ENCODE measurements around the gene NELFA. TPM values are rescaled to one million over a fixed set of nuclear protein-coding genes. Genes with fewer than 3 reads are reported as not detected.

Gene NELFA
- 10 to 100 TPM; 16.7 to 43.0 (median 27.3) TPM for total RNA-seq

- WGBS, 2 donors: 0% methylated on average over 30 to 71 of the region's 95 CpGs
Measured at GRCh38 chr4:2008921-2009650, at the start of gene NELFA. Gene NELFA, minus strand, starts transcription at chr4:2008974. Its CDS starts 15 bp downstream, at chr4:2008959.

GRCh38 chr4:2057382-2058065 is 48.8 kb upstream of the NELFA start:
- H3K27me3 ChIP-seq: peaks cover 2 to 34% (median 25%) of the 10 kb centered on the region in 4 donors
- 71 to 74% methylated on average over 26 of the region's 26 CpGs for WGBS, 2 donors
- TF ChIP-seq CTCF (IDR thresholded peaks at IDR 0.05): no peak
- no peak for TF ChIP-seq POLR2AphosphoS5 (IDR thresholded peaks at IDR 0.05)
- TF ChIP-seq EP300 (IDR thresholded peaks at IDR 0.05): no peak
- no peak for TF ChIP-seq POLR2A (IDR thresholded peaks at IDR 0.05)

More at GRCh38 chr4:2008921-2009650, at the start of gene NELFA:
- peaks cover 15 to 32% (median 22%) of the 10 kb centered on the region in 4 donors for H3K4me1 ChIP-seq
- ATAC-seq (ENCODE audit: low FRiP score in 2 of 2) (peak; percentile 97 to 98), DNase-seq (peak; percentile 97 to 98)
- peak within 1 kb of the TSS; percentile 70 to 98 (median 84) for H3K4me3 ChIP-seq
- H3K9me3 ChIP-seq: no peaks in the 10 kb centered on the region
- peak; percentile 20 to 92 (median 73) for TF ChIP-seq CTCF (IDR thresholded peaks at IDR 0.05)
- TF ChIP-seq POLR2AphosphoS5 (IDR thresholded peaks at IDR 0.05): peak; percentile 42 to 83
- TF ChIP-seq EP300 (IDR thresholded peaks at IDR 0.05): peak in 1 of 4 donors; percentile 7
- TF ChIP-seq POLR2A (IDR thresholded peaks at IDR 0.05): peak in 3 of 4 donors; percentile 52 to 90 (median 59)
- H3K27ac ChIP-seq: peak within 1 kb of the TSS; percentile 91 to 98 (median 95)
- H3K36me3 ChIP-seq: peaks cover 0 to 7% (median 0%) of the 10 kb centered on the region in 4 donors
- H3K27me3 ChIP-seq: no peaks in the 10 kb centered on the region

GRCh38 chr4:2054217-2054616 is 45.4 kb upstream of the NELFA start:
- 71 to 75% methylated on average over 6 of the region's 6 CpGs for WGBS, 2 donors
- DNase-seq: no peak
- Histone ChIP-seq H3K4me3 (no peak overlapping the region), H3K27ac (no peak overlapping the region), H3K9me3 (no peaks in the 10 kb centered on the region), H3K27me3 (peaks cover 0 to 11% (median 8%) of the 10 kb centered on the region in 4 donors), H3K4me1 (peaks cover 7 to 9% (median 8%) of the 10 kb centered on the region in 4 donors), H3K36me3 (no peaks in the 10 kb centered on the region)
- no peak for TF ChIP-seq POLR2A (IDR thresholded peaks at IDR 0.05)
- no peak for TF ChIP-seq CTCF (IDR thresholded peaks at IDR 0.05)
- TF ChIP-seq EP300 (IDR thresholded peaks at IDR 0.05): no peak
- TF ChIP-seq POLR2AphosphoS5 (IDR thresholded peaks at IDR 0.05): no peak
- no peak for ATAC-seq (ENCODE audit: low FRiP score in 2 of 2)

More at GRCh38 chr4:2057382-2058065, 48.8 kb upstream of the NELFA start:
- ATAC-seq (ENCODE audit: low FRiP score in 2 of 2) (no peak), DNase-seq (no peak)
- H3K27ac ChIP-seq: no peak overlapping the region
- no peak overlapping the region for H3K4me3 ChIP-seq
- no peaks in the 10 kb centered on the region for H3K9me3 ChIP-seq
- H3K4me1 ChIP-seq: peaks cover 16 to 28% (median 17%) of the 10 kb centered on the region in 4 donors
- no peaks in the 10 kb centered on the region for H3K36me3 ChIP-seq

GRCh38 chr4:2051086-2051485 is 42.3 kb upstream of the NELFA start:
- DNase-seq: no peak

More at GRCh38 chr4:2051086-2051485, 42.3 kb upstream of the NELFA start:
- H3K27me3 ChIP-seq: peaks cover 0 to 16% (median 6%) of the 10 kb centered on the region in 4 donors
- H3K4me1 ChIP-seq: peaks cover 0 to 7% (median 0%) of the 10 kb centered on the region in 4 donors
- no peak overlapping the region for H3K4me3 ChIP-seq
- TF ChIP-seq POLR2AphosphoS5 (IDR thresholded peaks at IDR 0.05): no peak
- TF ChIP-seq CTCF (IDR thresholded peaks at IDR 0.05): no peak
- TF ChIP-seq POLR2A (IDR thresholded peaks at IDR 0.05): no peak
- no peak for TF ChIP-seq EP300 (IDR thresholded peaks at IDR 0.05)
- no peak overlapping the region for H3K27ac ChIP-seq
- no peaks in the 10 kb centered on the region for H3K36me3 ChIP-seq
- H3K9me3 ChIP-seq: no peaks in the 10 kb centered on the region
- 72% methylated on average over 10 of the region's 10 CpGs for WGBS, 2 donors
- no peak for ATAC-seq (ENCODE audit: low FRiP score in 2 of 2)
